HG03378 (cell line): ENCODE data around the gene TRPM8.

Source experiments
- ATAC-seq: cut with Tn5 transposase; IDR thresholded peaks from one replicate; pipeline ENCODE4 v1.9.1; 2021; ENCODE audit warnings: mild to moderate bottlenecking, moderate library complexity; ENCODE audit not compliant: unreplicated experiment

Gene TRPM8

GRCh38 chr2:234033174-234033573, 116.0 kb downstream of the TRPM8 start:
- ATAC-seq: no peak

GRCh38 chr2:234033885-234034284, 116.7 kb downstream of the TRPM8 start:
- no peak for ATAC-seq

- no peak for ATAC-seq
These were observed 121.1 kb downstream of the TRPM8 start for GRCh38 chr2:234038076-234038802.

- no peak for ATAC-seq
These were observed 127.0 kb downstream of the TRPM8 start for GRCh38 chr2:234044157-234044556.

- ATAC-seq: no peak
These were observed 129.3 kb downstream of the TRPM8 start for GRCh38 chr2:234046521-234046920.

GRCh38 chr2:234047361-234047760, 130.2 kb downstream of the TRPM8 start:
- no peak for ATAC-seq

GRCh38 chr2:234048049-234048448, 130.9 kb downstream of the TRPM8 start:
- no peak for ATAC-seq

- no peak for ATAC-seq
These were observed 133.4 kb downstream of the TRPM8 start, which contains the start of gene SPP2 for GRCh38 chr2:234050455-234051135. TSS of gene SPP2 (plus strand) at chr2:234050702. CDS start at chr2:234050787, 85 bp downstream.

GRCh38 chr2:234051374-234052070, 134.3 kb downstream of the TRPM8 start:
- ATAC-seq: no peak

GRCh38 chr2:234058881-234059280, 141.7 kb downstream of the TRPM8 start:
- ATAC-seq: no peak

- no peak for ATAC-seq
These were observed 143.1 kb downstream of the TRPM8 start for GRCh38 chr2:234060236-234060635.

- no peak for ATAC-seq
These were observed 144.6 kb downstream of the TRPM8 start for GRCh38 chr2:234061624-234062257.

GRCh38 chr2:234066587-234066986, 149.4 kb downstream of the TRPM8 start:
- ATAC-seq: no peak
